ENCODE data around the gene BBX. TPM values are rescaled to one million over a fixed set of nuclear protein-coding genes. Genes with fewer than 3 reads are reported as not detected.
A peak's percentile ranks its signal among the peaks of the same experiment; 100 is the strongest.

Gene BBX
- total RNA-seq, 1 donor from 2014 or later = 156 TPM

DNA sequence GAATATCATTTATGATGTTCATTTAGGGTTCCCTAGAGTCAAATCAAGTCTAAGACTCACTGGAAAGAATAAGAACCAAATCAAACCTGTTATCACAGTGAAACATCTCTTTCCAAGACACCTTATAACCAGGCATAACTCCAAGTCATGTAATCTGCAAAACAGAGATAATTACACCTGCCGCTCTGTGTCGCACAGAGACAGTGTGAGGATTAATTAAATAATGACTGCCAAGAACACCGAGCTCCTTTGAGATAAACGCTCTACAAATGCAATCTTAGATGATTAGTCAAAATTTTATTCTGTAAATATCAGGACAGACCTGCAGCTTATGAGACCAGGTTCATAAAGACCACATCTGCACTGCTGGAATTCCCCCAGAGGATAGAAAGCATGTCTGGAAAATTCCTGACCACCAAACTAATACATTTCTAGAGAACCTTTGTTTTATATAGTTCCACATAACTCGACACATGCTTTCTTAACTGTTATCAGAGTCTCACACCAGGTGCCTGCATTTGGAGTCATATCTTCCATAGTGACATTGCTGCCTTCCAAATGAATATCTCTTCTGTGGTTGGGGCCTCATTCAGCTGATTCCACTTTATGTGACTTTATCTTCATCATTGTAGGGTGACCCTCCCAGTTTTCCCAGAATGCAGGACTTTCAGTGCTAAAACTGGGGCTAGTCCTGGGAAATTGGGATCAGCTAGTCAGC, 315.3 kb downstream of the BBX start:
- DNase-seq (ENCODE audit: low spot score) = no peak

DNA sequence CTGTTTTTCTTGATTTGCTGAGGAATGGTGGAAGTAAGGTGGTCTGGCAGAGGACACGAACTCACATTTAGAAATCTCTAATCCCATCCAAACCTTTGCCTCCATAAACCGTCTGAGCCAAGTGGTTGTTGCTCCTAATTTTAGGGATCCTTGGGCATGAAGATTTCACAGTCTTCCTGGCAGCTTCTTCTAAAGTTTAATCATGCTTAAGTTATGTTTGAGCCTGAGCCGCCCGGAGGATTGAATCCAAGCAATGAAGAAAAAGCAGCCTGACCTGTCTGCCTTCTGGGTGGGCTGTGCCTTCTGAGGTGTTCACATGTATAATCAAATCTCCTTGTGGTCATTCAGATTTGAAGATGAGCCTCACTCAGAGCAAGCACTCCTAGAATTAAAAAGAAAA, 319.1 kb downstream of the BBX start:
- peak; percentile 49 for DNase-seq (ENCODE audit: low spot score)

DNA sequence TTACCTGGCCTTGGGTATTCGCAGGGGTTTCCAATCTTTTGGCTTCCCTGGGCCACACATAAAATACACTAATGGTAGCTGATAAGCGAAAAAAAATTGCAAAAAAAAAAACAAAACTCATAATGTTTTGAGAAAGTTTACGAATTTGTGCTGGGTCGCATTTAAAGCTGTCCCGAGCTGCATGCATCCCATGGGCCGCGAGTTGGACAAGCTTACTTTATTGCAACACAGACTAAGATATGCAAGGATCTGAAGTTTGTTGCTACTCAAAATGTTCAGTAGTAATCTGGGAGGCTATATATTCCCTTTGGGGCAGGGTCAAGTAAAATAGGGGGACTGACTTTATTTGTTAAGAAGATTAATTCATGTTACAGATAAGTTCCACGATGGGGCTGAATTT, 320.2 kb downstream of the BBX start:
- no peak for DNase-seq (ENCODE audit: low spot score)

DNA sequence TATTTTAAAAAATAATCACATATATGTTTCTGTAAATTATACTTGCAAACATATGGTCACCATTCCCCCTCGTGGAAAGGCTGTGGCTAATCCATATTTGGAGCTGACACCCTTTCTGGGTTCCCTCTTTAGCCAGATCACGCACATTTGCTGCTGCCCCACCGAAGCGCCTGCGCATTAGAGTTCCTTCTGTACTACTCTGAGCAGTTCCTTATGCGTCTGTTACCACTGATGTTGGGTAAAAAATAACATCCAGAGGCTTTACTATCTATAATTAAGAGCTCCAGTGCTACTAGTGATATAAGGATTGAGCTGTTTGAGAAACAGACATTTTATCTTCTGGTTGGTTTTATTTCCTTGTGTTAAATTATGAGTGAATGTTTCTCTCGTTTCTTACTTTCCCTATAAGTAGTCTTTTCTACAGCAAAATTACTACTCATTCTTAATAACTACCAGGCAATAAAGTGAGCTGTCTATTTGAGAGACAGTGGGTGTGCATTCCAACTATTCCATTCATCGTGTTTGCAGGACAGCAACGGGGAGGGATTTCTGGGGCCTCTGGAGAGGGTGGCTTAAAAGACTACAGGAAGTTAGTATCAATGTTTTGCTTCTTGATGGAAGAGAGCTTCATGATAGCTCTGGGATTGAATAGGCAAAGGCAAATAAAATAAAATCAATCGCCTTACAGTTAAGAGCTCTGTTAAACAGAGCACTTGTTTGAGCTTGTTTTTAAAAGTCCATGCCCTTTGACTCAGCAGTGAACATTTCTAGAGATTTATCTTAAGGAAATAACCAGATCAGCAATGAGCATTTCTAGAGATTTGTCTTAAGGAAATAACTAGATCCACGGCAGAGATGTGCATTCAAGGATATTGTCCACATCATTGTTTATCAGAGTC, 322.9 kb downstream of the BBX start:
- peak; percentile 68 for DNase-seq (ENCODE audit: low spot score)

DNA sequence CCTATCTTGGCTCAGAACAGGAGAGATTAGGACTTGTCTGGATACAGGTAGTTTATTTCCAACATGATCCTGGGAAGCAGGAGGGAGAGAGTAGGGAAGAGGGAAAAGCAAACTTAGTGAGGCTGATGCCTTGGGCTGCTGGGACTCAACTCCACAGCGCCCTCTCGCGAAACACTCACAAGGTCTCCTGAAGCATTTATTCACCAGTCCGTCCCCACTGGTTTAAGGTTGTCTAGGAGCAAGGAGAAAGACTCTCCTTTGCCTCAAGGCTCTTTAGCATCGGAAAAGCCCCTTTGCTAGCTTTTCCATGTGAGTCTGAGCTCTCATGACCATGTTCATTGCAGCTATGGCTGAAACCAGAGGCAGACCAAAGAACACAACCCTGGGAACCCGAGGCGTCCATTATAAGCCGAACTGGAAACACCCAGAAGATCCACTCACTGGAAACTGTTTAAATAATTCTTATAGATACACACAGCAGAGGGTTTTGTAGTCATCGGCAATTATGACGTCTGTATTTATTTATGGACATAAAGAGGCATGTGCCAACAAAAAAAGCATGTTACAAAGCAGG, 323.6 kb downstream of the BBX start:
- DNase-seq (ENCODE audit: low spot score) = peak; percentile 78

DNA sequence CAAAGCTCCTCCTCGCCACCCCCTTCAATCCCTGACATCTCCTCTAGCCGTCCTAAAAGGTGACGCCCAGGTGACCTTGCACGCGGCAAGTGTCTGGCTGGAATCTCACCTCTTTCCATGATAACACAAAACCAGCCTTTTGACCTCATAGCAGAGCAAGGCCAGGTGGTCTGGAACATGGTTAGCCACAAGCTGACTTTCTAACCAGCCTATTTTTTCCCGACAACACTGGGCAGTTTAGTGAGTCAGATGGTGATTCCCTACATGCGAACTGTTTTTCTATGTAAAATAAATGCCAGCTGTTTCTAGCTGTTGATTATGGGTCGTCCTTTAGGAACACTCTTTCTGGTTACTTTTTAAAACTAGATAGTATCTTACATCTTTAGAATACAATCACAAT, 325.0 kb downstream of the BBX start:
- no peak for DNase-seq (ENCODE audit: low spot score)

DNA sequence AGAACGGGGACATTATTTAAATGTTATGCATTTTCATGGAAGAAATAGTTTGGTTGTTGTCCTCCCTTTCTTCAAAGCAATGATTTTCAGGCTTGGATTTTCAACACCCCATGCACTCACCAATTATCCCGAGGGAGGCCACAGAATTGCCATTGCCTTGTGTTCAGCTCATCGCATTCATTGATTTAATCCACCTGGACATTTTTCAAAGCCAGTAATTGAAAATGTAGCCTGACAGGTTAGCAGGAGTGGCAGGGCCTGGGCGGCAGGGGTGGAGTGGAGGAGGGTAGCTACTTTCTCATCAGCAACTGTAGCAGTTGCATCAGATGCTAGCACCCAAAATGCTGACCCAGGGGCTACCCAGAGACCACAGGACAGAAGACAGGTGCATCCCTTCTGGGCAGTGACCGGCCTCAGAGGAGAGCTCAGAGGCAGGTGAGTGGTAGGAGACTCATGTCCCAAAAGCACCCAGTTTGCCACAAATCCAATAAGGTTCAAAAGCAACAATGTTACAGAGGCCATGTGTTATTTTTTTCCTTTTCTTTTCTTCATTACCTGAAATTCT, 325.7 kb downstream of the BBX start:
- DNase-seq (ENCODE audit: low spot score) = no peak

DNA sequence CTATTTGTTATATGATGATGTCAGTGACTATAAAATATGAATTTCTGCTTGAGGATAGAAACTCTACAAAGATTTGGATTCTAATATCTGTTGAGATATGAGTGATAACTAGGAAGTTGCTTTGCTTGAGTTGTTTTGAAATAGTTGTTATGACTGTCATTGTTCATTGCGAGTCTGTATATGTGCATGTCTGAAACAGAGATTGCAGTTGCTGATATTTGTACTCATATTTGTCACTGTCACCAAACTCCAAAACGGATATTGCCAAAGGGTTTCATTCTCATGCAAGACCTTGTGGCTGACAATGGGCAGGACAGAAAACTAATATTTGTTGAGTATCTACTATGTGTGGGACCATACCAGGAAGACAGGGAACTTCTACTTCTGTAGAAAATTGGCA, 327.9 kb downstream of the BBX start:
- no peak for DNase-seq (ENCODE audit: low spot score)

DNA sequence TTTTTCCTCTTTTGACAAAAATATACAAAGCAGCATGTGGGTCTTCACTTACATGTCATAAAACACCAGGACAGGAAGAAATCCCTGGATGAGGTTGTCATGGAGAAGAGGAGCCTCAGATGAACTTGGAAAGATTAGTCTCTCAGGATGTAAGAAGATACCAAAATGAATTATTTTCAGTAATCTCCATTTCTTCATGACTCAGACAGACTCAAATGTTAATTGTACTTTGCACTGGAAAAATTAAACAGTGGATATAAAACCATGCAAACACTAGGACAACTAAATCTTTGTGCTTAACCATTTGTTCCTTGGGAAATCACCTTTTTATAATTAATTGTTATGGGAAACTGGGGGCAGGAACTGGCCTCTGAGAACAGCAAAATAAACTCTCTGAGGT, 331.1 kb downstream of the BBX start:
- DNase-seq (ENCODE audit: low spot score) = no peak

DNA sequence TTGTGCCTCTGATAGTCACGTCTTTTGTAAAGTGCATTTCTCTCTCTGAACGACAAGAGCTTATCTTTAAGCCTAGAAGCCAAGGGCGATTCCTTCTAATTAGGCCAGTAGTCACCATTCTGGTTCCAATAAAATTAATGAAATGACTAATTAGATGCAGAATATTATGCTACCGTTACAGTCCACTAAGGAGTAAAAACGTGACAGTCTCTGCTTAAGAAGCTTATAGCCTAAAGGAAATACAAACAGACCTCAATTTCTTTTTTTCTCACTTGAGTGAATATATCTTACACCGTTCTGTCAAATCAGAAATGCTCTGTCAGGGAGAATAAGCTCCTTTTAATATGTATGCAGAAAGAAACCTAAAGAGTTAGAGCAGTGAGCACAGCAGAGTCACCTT, 332.0 kb downstream of the BBX start:
- DNase-seq (ENCODE audit: low spot score) = no peak

DNA sequence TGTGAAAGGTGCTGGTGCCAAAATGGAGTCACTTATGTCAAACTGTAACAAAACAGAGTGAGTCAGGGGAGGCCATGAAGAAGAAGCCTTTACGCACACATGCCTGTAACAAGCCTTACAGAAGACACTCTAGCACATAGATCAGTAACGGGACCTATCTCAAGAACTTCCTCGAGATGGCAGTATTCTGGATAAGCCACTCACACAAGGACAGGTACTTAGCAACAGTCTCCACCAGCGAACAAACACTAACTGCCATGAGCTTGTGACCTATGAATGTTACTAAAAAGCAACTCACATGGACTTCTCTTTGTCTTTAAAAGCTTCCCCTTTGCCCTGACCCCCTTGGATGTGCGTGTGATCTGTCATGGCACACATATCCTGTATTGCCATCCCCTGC, 332.9 kb downstream of the BBX start:
- no peak for DNase-seq (ENCODE audit: low spot score)

DNA sequence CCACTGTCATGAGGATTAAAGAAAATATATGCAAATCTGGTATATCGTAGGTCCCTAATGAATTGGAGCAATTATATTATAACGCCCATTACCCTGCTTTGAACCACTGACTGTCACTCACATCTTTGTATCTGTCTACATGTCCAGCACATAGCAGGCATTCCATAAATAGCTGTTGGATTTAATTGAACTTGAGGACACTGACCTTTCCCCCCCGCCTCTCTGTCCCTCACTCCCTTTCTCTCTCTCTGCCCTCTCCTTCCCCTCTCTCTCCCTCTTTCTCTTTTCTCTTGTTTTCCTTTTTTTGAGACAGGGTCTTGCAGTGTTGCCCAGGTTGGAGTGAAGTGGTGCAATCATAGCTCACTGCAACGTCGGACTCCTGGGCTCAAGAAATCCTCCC, 335.1 kb downstream of the BBX start:
- no peak for DNase-seq (ENCODE audit: low spot score)

DNA sequence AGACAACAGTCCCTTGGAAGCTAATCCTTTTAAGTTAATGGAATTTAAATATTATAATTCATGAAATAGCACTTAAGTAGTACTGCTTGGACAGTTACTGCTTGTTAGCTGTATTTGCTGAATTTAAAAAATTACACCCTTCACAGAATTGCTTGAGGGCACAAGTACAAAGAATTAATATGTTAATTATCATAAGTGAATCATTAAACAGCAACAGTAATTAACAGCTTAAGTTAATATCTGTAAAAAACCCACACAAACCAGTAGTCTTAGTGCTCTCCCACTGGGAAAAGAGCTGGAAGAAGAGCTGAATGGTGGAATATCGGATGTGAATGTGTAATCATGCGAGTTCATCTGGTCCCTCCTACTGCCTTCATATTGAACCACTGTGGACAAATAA, 336.1 kb downstream of the BBX start:
- no peak for DNase-seq (ENCODE audit: low spot score)

Other genes starting within 250 kb of the BBX start
- 1.4 TPM for gene CCDC54, start 145.5 kb upstream of the BBX start, total RNA-seq (ENCODE audit: insufficient read depth, low replicate concordance)

Data from umbilical cord (tissue), 2 donors.